Liver (tissue), 3 donors: ENCODE data around the gene ACAD8.

ENCODE experiments used
- CTCF ChIP-seq: fragments of 150-350 bp; IDR thresholded peaks from 2 replicates; pipeline ENCODE4 v1.5.1; 2017; ENCODE audit warnings: improper control_type of control experiment, low read depth, low read length; ENCODE audit not compliant: missing input control
- EGR1 ChIP-seq, 2 donors: IDR thresholded peaks; 2 replicates each; pipeline ENCODE4 v1.6.1; 2016 to 2018; ENCODE audit warnings: antibody characterized with exemption in 2 of 2, low read depth in 2 of 2
- GABPA ChIP-seq, 2 donors: IDR thresholded peaks in 1 of 2; conservative IDR thresholded peaks in 1 of 2; 2 replicates each; pipeline ENCODE4 v1.6.1; 2016; ENCODE audit warnings: antibody characterized with exemption in 2 of 2, mild to moderate bottlenecking in 1 of 2, moderate library complexity in 1 of 2
- JUND ChIP-seq, 2 donors: IDR thresholded peaks; 2 replicates each; pipeline ENCODE4 v1.6.1; 2016; ENCODE audit warnings: antibody characterized with exemption in 2 of 2
- RAD21 ChIP-seq, 2 donors: IDR thresholded peaks; 2 replicates each; pipeline ENCODE4 v1.6.1; 2016; ENCODE audit warnings: antibody characterized with exemption in 2 of 2, mild to moderate bottlenecking in 2 of 2
- RXRA ChIP-seq, 2 donors: IDR thresholded peaks; 2 replicates each; pipeline ENCODE4 v1.6.1; 2017 to 2018; ENCODE audit warnings: antibody characterized with exemption in 2 of 2, mild to moderate bottlenecking in 1 of 2
- TAF1 ChIP-seq: conservative IDR thresholded peaks from 2 replicates; pipeline ENCODE4 v1.6.1; 2016; ENCODE audit warnings: antibody characterized with exemption, mild to moderate bottlenecking
- YY1 ChIP-seq: IDR thresholded peaks from 2 replicates; pipeline ENCODE4 v1.6.1; 2016; ENCODE audit warnings: antibody characterized with exemption, mild to moderate bottlenecking
- TF ChIP-seq, protein P1 (sequence below): IDR thresholded peaks from 2 replicates; pipeline ENCODE4 v1.6.1; 2016; ENCODE audit warnings: antibody characterized with exemption
- donor health status: healthy.
- donor health status: healthy.

DNA sequence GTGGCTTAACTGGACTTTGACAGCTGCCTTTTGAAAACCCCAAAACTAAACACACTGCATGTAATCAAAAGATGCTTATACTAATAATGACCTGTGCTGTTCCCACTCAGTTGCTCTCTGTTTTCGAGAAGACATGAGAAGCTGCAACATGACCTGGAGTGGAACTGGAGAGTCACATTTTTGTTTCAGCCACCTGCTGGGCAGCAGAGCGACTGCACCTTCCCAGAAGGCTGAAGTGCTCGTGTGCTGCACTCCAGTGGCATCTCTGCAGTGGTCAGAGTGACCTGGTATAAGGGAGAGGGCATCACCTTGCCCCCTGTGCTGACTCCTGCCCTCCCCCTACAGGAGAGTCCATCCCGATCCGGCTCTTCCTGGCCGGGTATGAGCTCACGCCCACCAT is 8.8 kb upstream of the ACAD8 start:
- TF ChIP-seq CTCF (peak; percentile 63), RAD21 (IDR thresholded peaks at IDR 0.05) (peak; percentile 63 to 80), EGR1 (IDR thresholded peaks at IDR 0.05; ENCODE audit: low read depth in 2 of 2) (no peak), JUND (IDR thresholded peaks at IDR 0.05) (no peak), RXRA (IDR thresholded peaks at IDR 0.05) (peak in 1 of 2 donors; percentile 24), YY1 (no peak), GABPA (IDR thresholded peaks at IDR 0.05 in 1 of 2, conservative IDR thresholded peaks at IDR 0.05 in 1 of 2) (no peak), TAF1 (no peak)
- TF ChIP-seq, protein P1, sequence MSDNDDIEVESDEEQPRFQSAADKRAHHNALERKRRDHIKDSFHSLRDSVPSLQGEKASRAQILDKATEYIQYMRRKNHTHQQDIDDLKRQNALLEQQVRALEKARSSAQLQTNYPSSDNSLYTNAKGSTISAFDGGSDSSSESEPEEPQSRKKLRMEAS: no peak
